Endothelial cell of umbilical vein (primary cell): ENCODE results near the gene NLGN2.

Experiments
- CTCF ChIP-seq, 2 donors: IDR thresholded peaks; 1 replicate in 1 of 2; 2 replicates in 1 of 2; pipeline ENCODE4 v1.5.1; 2011; ENCODE audit warnings: low read length in 2 of 2, mild to moderate bottlenecking in 2 of 2, moderate library complexity in 2 of 2, control low read depth in 1 of 2, inconsistent platforms in 1 of 2, low read depth in 1 of 2; ENCODE audit not compliant: insufficient read depth in 1 of 2; ENCODE audit errors: extremely low read depth in 1 of 2
- GATA2 ChIP-seq: IDR thresholded peaks from 2 replicates; pipeline ENCODE4 v1.7.0; 2011; ENCODE audit warnings: low read depth, mild to moderate bottlenecking, moderate library complexity, mixed read lengths, low read length; ENCODE audit not compliant: insufficient read length, insufficient read depth
- POLR2A ChIP-seq: IDR thresholded peaks from 2 replicates; pipeline ENCODE4 v1.6.1; 2012; ENCODE audit warnings: low read depth, mild to moderate bottlenecking, control low read depth, low read length
- POLR2AphosphoS5 ChIP-seq: IDR thresholded peaks from 2 replicates; pipeline ENCODE4 v1.6.1; 2012; ENCODE audit warnings: low read depth, mild to moderate bottlenecking, control low read depth, low read length, moderate library complexity; ENCODE audit not compliant: insufficient read depth
- TF ChIP-seq, protein P1 (sequence below): IDR thresholded peaks from 2 replicates; pipeline ENCODE4 v1.6.1; 2011; ENCODE audit not compliant: insufficient read depth, insufficient read length

GRCh38 chr17:7468290-7468689 is 60.6 kb downstream of the NLGN2 start:
- TF ChIP-seq POLR2A = no peak
- TF ChIP-seq GATA2 = no peak
- TF ChIP-seq CTCF (IDR thresholded peaks at IDR 0.05; ENCODE audit: extremely low read depth in 1 of 2, insufficient read depth in 1 of 2, low read depth in 1 of 2, low read length in 2 of 2) = no peak
- TF ChIP-seq POLR2AphosphoS5 = no peak
- TF ChIP-seq, protein P1, sequence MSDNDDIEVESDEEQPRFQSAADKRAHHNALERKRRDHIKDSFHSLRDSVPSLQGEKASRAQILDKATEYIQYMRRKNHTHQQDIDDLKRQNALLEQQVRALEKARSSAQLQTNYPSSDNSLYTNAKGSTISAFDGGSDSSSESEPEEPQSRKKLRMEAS = no peak
